KMS-11 (cell line): ENCODE data around the gene PDPN.

Experiments used
- H2AFZ ChIP-seq: fragments of 200-600 bp; sonication (generic); 2 replicates; pipeline ENCODE4 v1.6.1; 2016; ENCODE audit warnings: antibody characterized with exemption, mixed run types, low read depth
- H3K27ac ChIP-seq: fragments of 200-600 bp; sonication (generic); 2 replicates; pipeline ENCODE4 v1.6.1; 2016; ENCODE audit warnings: mild to moderate bottlenecking, mixed run types
- H3K27me3 ChIP-seq: fragments of 200-600 bp; sonication (generic); 2 replicates; pipeline ENCODE4 v1.6.1; 2017; ENCODE audit warnings: mild to moderate bottlenecking, low read depth, mixed run types, moderate library complexity; ENCODE audit not compliant: insufficient read depth
- H3K36me3 ChIP-seq: fragments of 200-600 bp; sonication (generic); 2 replicates; pipeline ENCODE4 v1.6.1; 2017; ENCODE audit warnings: mild to moderate bottlenecking, mixed run types; ENCODE audit not compliant: insufficient read depth
- H3K4me1 ChIP-seq: fragments of 200-600 bp; sonication (generic); 2 replicates; pipeline ENCODE4 v1.6.1; 2016; ENCODE audit warnings: mild to moderate bottlenecking, low read depth, mixed run types; ENCODE audit not compliant: poor library complexity, severe bottlenecking
- H3K4me2 ChIP-seq: fragments of 200-600 bp; sonication (generic); 2 replicates; pipeline ENCODE4 v1.7.0; 2016; ENCODE audit warnings: mild to moderate bottlenecking, mixed run types
- H3K4me3 ChIP-seq: fragments of 200-600 bp; sonication (generic); IDR thresholded peaks from 2 replicates; pipeline ENCODE4 v1.6.1; 2017; ENCODE audit warnings: low read depth, low read length, mixed read lengths; ENCODE audit not compliant: insufficient read depth
- H3K79me2 ChIP-seq: fragments of 200-600 bp; sonication (generic); 2 replicates; pipeline ENCODE4 v1.6.1; 2016; ENCODE audit warnings: low read depth, mixed run types; ENCODE audit not compliant: insufficient read depth
- H3K9ac ChIP-seq: fragments of 200-600 bp; sonication (generic); 2 replicates; pipeline ENCODE4 v1.6.1; 2016; ENCODE audit warnings: mild to moderate bottlenecking, mixed run types
- H4K20me1 ChIP-seq: fragments of 200-600 bp; sonication (generic); 2 replicates; pipeline ENCODE4 v1.6.1; 2016; ENCODE audit warnings: mild to moderate bottlenecking, mixed run types; ENCODE audit not compliant: insufficient read depth
- TF ChIP-seq, protein P1 (sequence below): fragments of 200-600 bp; sonication (generic); conservative IDR thresholded peaks from 2 replicates; pipeline ENCODE4 v1.6.1; 2017; ENCODE audit warnings: low read depth, mild to moderate bottlenecking, antibody characterized with exemption, low read length, moderate library complexity, mixed read lengths

Gene PDPN

GRCh38 chr1:13662493-13662892 is 78.9 kb downstream of the PDPN start:
- no peak overlapping the region for H3K4me2 ChIP-seq
- H2AFZ ChIP-seq = no peak overlapping the region
- no peak overlapping the region for H3K27ac ChIP-seq
- TF ChIP-seq, protein P1, sequence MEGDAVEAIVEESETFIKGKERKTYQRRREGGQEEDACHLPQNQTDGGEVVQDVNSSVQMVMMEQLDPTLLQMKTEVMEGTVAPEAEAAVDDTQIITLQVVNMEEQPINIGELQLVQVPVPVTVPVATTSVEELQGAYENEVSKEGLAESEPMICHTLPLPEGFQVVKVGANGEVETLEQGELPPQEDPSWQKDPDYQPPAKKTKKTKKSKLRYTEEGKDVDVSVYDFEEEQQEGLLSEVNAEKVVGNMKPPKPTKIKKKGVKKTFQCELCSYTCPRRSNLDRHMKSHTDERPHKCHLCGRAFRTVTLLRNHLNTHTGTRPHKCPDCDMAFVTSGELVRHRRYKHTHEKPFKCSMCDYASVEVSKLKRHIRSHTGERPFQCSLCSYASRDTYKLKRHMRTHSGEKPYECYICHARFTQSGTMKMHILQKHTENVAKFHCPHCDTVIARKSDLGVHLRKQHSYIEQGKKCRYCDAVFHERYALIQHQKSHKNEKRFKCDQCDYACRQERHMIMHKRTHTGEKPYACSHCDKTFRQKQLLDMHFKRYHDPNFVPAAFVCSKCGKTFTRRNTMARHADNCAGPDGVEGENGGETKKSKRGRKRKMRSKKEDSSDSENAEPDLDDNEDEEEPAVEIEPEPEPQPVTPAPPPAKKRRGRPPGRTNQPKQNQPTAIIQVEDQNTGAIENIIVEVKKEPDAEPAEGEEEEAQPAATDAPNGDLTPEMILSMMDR = no peak
- no peaks in the 10 kb centered on the region for H3K27me3 ChIP-seq
- no peaks in the 10 kb centered on the region for H4K20me1 ChIP-seq
- no peaks in the 10 kb centered on the region for H3K4me1 ChIP-seq
- H3K4me3 ChIP-seq = no peak overlapping the region
- H3K9ac ChIP-seq = no peak overlapping the region
- no peaks in the 10 kb centered on the region for H3K79me2 ChIP-seq
- H3K36me3 ChIP-seq = no peaks in the 10 kb centered on the region

DNA sequence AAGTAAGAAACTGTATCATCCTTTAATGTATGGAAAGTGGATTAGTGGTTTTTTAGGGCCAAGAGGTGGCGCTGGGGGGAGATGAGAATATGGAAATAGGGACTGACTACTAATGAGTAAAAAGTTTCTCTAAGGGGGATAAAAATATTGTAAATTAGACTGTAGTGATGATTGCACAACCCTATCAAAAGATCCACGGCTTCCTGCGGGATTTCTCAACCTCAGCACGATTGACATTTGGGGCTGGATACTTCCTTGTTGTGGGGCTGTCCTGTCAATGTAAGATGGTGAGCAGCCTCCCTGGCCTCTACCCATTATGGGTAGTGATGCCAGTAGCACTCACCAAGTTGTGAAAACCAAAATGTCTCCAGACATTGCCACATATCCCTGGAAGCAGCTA is 80.3 kb downstream of the PDPN start:
- Histone ChIP-seq H3K27ac (no peak overlapping the region), H3K79me2 (no peaks in the 10 kb centered on the region), H3K4me3 (no peak overlapping the region), H3K36me3 (no peaks in the 10 kb centered on the region), H3K9ac (no peak overlapping the region), H3K4me2 (no peak overlapping the region), H4K20me1 (no peaks in the 10 kb centered on the region), H3K27me3 (no peaks in the 10 kb centered on the region), H3K4me1 (no peaks in the 10 kb centered on the region), H2AFZ (no peak overlapping the region)
- TF ChIP-seq, protein P1 = no peak

DNA sequence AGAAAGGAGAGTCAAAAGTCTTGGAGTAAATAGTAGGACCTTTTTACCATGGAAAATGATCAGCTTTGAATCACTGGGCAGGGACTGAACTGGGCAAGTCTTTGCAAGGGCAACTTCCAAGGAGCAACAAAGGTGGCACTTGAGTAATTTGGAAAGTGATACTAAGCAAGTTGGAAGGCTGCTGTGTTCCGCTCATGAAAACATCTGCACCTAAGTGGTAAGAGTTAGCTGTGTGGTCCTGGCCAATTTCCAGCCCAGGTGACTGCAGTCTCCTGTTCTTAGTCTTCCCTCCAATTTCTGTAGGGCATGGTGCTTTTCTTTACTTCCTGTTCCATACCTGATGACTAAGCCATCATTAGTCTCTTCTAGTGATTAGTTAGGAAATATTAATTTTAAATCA is 80.8 kb downstream of the PDPN start:
- TF ChIP-seq, protein P1 = no peak
- no peak overlapping the region for H3K4me2 ChIP-seq
- H3K27ac ChIP-seq = no peak overlapping the region
- no peaks in the 10 kb centered on the region for H3K79me2 ChIP-seq
- no peaks in the 10 kb centered on the region for H4K20me1 ChIP-seq
- H3K4me3 ChIP-seq = no peak overlapping the region
- H3K9ac ChIP-seq = no peak overlapping the region
- no peaks in the 10 kb centered on the region for H3K27me3 ChIP-seq
- no peaks in the 10 kb centered on the region for H3K4me1 ChIP-seq
- H2AFZ ChIP-seq = no peak overlapping the region
- H3K36me3 ChIP-seq = no peaks in the 10 kb centered on the region

GRCh38 chr1:13666317-13666716 is 82.7 kb downstream of the PDPN start:
- no peak overlapping the region for H3K4me2 ChIP-seq
- TF ChIP-seq, protein P1 = no peak
- no peak overlapping the region; the same call in 1 of the 2 replicates for H2AFZ ChIP-seq
- no peak overlapping the region for H3K4me3 ChIP-seq
- H3K9ac ChIP-seq = no peak overlapping the region
- no peak overlapping the region for H3K27ac ChIP-seq
- H3K79me2 ChIP-seq = no peaks in the 10 kb centered on the region
- H4K20me1 ChIP-seq = no peaks in the 10 kb centered on the region
- no peaks in the 10 kb centered on the region for H3K36me3 ChIP-seq
- H3K27me3 ChIP-seq = no peaks in the 10 kb centered on the region
- no peaks in the 10 kb centered on the region for H3K4me1 ChIP-seq
